Amygdala (tissue), 56 donors: Measurements from ENCODE around the gene PDP2.

Experiments used
- DNase-seq, 56 donors: peaks; one replicate each; lab custom pipeline; 2025; lab: John Stamatoyannopoulos, UW

The PDP2 gene

DNA sequence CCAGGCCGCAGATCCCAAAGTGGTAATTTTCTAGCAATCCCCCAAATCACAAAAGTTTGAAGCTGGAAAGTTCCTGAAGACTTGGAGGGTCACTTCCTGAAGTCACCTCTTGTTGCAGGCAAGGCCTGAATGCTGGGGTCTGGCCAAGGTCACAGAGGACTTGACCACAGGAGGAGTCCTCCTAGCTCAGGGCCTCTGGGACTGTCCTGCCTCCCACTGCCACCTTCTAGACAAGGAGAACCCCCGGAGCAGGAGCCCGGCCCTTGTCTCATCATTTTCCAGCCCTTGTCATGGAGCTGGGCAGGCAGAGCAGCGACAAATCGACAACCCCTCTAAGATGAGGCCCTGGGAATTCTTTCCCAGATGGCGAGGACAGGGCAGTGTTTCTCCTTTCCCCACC is 38.0 kb downstream of the PDP2 start:
- no peak for DNase-seq

- peak in 1 of 56 donors; percentile 13 for DNase-seq
Measured at GRCh38 chr16:66918803-66919568, 38.7 kb downstream of the PDP2 start, which contains the start of gene CDH16. Gene CDH16 (minus strand): TSS chr16:66918885. CDS start chr16:66918065, 820 bp downstream.

DNA sequence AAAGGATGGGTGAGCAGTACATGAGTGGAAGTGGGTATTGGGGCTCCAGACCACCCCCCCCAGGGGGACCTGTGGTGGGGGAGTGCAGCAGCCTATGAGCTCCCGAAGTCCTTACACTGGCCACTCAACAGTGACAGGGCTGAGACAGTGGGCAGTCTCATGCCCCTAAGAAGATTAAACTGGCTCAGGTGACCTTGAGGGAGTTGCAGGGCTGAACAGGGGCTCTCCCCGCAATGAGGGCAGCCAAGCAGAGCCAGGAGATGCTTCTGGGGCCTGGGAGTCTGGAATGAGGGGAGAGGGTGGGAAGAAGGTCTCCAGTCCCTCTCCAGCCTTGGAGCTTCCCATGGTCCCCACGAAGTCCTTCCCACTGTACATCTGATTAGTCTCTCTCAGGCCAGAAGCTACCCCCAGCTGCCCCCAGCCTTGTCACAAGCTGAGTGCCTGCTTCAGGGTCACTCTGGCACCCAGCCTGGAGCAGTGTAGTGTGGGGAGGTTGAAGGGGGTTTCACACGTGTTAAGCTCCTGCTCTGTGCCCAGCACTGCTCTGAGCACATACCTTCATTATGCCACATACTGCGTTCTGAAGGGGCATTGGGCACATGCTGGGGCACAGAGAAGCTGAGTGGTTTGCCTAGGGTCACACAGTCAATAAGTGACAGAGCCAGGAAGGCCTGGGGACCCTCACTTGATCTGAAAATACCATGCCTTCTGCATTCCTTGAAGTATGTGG is 39.4 kb downstream of the PDP2 start:
- no peak for DNase-seq

GRCh38 chr16:66920299-66920590 is 39.9 kb downstream of the PDP2 start:
- DNase-seq, result no peak

GRCh38 chr16:66920924-66921680 is 40.8 kb downstream of the PDP2 start:
- no peak for DNase-seq

- DNase-seq, result no peak
Measured at GRCh38 chr16:66921729-66922450, 41.6 kb downstream of the PDP2 start.

DNA sequence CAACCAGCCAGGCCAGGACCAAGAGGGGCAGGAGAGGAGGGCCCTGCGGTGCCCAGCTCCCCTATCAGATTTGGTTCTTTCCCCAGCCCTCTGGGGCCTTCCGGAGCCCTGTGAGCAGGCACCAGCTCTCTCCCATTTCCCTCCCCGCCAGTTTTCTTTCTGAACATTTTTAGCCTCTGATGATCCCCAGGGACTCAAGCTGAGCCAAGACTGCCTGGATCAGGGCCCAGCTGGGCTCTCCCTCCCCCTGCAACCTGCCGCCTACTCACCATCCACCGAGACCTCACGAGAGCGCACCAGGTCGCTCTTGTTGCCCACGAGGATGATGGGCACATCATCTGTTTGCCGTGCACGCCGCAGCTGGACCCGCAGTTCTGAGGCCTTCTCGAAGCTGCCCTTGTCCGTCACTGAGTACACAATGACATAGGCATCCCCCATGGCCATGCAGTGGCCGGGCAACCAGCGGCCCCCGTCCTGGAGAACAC is 43.0 kb downstream of the PDP2 start:
- DNase-seq, result peak in 2 of 56 donors; percentile 18 to 37

DNA sequence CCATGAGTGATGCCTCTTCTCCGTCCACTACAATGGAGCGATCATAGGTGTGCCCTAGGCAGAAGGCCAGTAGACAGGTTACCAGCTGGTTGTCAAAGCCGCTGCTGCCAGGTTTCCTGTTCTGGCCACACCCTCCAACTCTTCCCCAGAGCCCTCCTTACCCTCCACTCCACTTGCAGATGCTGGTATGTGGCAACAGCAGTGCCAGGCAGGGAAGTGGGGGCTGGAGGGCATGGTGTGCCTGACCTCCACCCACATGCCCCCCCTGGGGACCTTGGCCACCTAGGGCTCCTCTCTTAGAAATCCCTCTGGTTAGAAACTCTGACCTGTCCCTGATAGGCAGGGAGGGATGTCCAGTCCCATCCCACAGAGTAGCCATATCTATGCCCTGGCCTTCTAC is 43.6 kb downstream of the PDP2 start:
- no peak for DNase-seq

GRCh38 chr16:66924527-66925321 is 44.4 kb downstream of the PDP2 start:
- DNase-seq, result peak in 2 of 56 donors; percentile 15 to 65

GRCh38 chr16:66925322-66925840 is 45.1 kb downstream of the PDP2 start, which contains the start of gene RRAD:
Gene RRAD (minus strand): TSS chr16:66925535. CDS start chr16:66925179, 356 bp downstream.
- DNase-seq, result peak in 6 of 56 donors; percentile 10 to 65 (median 36)

- peak in 27 of 56 donors; percentile 10 to 71 (median 33) for DNase-seq
Measured at GRCh38 chr16:66926171-66926947, 46.0 kb downstream of the PDP2 start.

DNA sequence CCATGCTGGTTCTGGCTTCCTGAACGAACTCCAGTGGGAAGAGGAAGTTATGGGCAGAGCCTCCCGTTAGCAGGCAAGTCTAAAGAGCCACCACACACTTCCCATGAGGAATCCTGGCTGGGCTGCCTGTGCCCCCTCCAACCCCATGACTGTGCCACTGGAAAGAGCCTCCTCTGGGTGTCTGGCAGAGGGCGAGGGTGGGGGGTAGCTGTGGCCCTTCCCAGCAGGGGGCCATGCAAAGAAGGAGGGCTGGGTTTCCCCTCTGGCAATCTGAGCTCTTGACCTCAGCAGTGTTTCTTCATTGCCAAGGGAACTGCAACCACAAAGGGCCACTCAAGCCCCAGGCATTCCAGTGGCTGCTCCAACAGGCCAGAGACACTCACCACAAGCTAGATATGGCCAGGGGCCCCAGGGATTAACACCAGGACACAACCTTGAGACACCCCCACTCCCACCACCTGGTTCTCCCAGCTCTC is 46.7 kb downstream of the PDP2 start:
- DNase-seq, result no peak

- DNase-seq, result peak in 3 of 56 donors; percentile 32 to 36 (median 35)
Measured at GRCh38 chr16:66927918-66928649, 47.8 kb downstream of the PDP2 start.

DNA sequence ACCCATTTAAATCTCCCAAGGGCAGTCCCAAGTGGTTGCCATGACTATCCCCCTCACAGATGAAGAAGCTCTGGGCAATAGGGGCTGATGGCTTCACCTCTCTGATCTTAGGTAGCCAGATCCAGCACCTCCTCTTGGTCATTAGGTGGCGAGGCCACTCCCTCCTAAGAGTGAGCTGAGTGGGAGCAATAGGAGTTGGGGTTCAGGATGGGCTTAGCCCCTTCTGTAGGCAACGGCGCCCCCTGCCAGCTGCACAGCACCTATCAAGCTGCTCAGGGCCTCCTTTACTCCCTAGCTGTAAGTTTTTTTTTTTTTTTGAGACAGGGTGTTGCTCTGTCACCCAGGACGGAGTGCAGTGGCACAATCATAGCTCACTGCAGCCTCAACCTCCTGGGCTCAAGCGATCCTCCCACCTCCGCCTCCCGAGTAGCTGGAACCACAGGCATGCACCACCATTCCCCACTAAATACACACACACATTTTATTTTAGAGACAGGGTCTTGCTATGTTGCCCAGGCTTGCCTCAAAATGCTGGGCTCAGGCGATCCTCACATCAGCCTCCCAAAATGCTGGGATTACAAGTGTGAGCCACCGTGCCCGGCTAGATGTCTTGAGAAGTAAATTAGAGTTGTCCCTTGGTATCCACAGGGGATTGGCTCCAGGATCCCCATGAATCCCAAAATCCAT is 48.5 kb downstream of the PDP2 start:
- peak in 2 of 56 donors; percentile 13 to 42 for DNase-seq

GRCh38 chr16:66930189-66930588 is 49.9 kb downstream of the PDP2 start:
- no peak for DNase-seq

DNA sequence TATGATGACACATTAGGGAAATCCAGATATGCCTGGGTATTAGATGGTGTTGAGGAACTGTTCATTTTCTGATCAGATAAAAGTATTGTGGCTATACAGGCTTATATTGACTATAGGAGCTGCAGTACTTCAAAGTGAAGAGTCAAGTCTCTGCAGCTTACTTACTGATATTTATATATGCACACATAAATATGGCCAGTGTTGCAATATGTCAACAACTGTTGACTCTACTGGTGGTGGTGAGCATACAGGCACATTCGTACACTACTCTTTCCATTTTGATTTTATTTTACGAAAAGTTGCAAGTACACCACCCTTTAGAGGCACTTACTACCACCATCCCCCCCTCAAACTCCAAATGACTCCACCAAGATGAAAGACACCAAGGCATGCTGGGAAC is 51.4 kb downstream of the PDP2 start:
- no peak for DNase-seq

- DNase-seq, result no peak
Measured at GRCh38 chr16:66932076-66932475, 51.8 kb downstream of the PDP2 start.
